IMR-90 (cell line): ENCODE measurements around the gene FOXN3. TPM values are rescaled to one million over a fixed set of nuclear protein-coding genes. Genes with fewer than 3 reads are reported as not detected.
A peak's percentile ranks its signal among the peaks of the same experiment; 100 is the strongest.

Source experiments
- ATAC-seq: fragments of 200-7000 bp; cut with Tn5 transposase; 2 replicates; pipeline ENCODE4 v1.9.1; 2020; ENCODE audit warnings: low read depth, mild to moderate bottlenecking, moderate library complexity
- BruUV-seq: library from RNA; stranded (reverse); fragments of 400-500 nt; replicated peaks from 2 replicates; lab custom pipeline; 2021; lab: Mats Ljungman, UMichigan
- CTCF ChIA-PET: fragments of 300-600 bp; formaldehyde crosslinking; extraction: SDS; loops from one replicate; lab custom pipeline; 2021; ENCODE audit warnings: antibody characterized with exemption; lab: Yijun Ruan, JAX
- POLR2A ChIA-PET: fragments of 300-600 bp; sonication (Branson Sonifier 250); formaldehyde crosslinking; loops from one replicate; lab custom pipeline; 2022; ENCODE audit warnings: antibody characterized with exemption; ENCODE audit not compliant: unreplicated experiment; lab: Charles Lee
- DNase-seq: peaks from one replicate; pipeline ENCODE4 v3.0.0; 2013
- H2AFZ ChIP-seq: replicated peaks from 2 replicates; pipeline ENCODE3; 2013; ENCODE audit warnings: low read length, mild to moderate bottlenecking; ENCODE audit not compliant: poor library complexity
- H2AK5ac ChIP-seq: 2 replicates; pipeline ENCODE4 v1.6.1; 2013; ENCODE audit warnings: low read depth, low read length, inconsistent platforms
- H2AK9ac ChIP-seq: replicated peaks from 2 replicates; pipeline ENCODE3; 2013; ENCODE audit warnings: mild to moderate bottlenecking, low read depth, low read length, moderate library complexity; ENCODE audit not compliant: poor library complexity
- H2BK120ac ChIP-seq: 2 replicates; pipeline ENCODE4 v1.6.1; 2013; ENCODE audit warnings: low read depth, low read length, inconsistent platforms
- H2BK15ac ChIP-seq: 3 replicates; pipeline ENCODE4 v1.6.1; 2013; ENCODE audit warnings: low read depth, low read length, inconsistent platforms
- H2BK20ac ChIP-seq: 2 replicates; pipeline ENCODE4 v1.6.1; 2013; ENCODE audit warnings: low read depth, mild to moderate bottlenecking, inconsistent platforms, low read length, moderate library complexity
- H2BK5ac ChIP-seq: 2 replicates; pipeline ENCODE4 v1.6.1; 2013; ENCODE audit warnings: mild to moderate bottlenecking, low read depth, low read length, inconsistent platforms; ENCODE audit not compliant: poor library complexity, severe bottlenecking
- H3K14ac ChIP-seq: replicated peaks from 2 replicates; pipeline ENCODE4 v1.6.1; 2013; ENCODE audit warnings: low read depth, low read length, inconsistent platforms
- H3K18ac ChIP-seq: 2 replicates; pipeline ENCODE4 v1.6.1; 2013; ENCODE audit warnings: low read depth, low read length, control low read depth
- H3K23ac ChIP-seq: 2 replicates; pipeline ENCODE4 v1.6.1; 2013; ENCODE audit warnings: low read depth, low read length, inconsistent platforms
- H3K27ac ChIP-seq: 2 replicates; pipeline ENCODE4 v1.5.1; 2013; ENCODE audit warnings: mild to moderate bottlenecking, control low read depth, low read length; ENCODE audit not compliant: insufficient read depth
- H3K27me3 ChIP-seq: 2 replicates; pipeline ENCODE4 v1.6.1; 2013; ENCODE audit warnings: low read length; ENCODE audit not compliant: control insufficient read depth, insufficient read depth
- H3K36me3 ChIP-seq: 2 replicates; pipeline ENCODE4 v1.6.1; 2013; ENCODE audit warnings: low read length, mixed read lengths; ENCODE audit not compliant: control insufficient read depth, insufficient read depth
- H3K4ac ChIP-seq: 2 replicates; pipeline ENCODE4 v1.6.1; 2013; ENCODE audit warnings: low read depth, low read length, inconsistent platforms
- H3K4me1 ChIP-seq: 2 replicates; pipeline ENCODE4 v1.6.1; 2013; ENCODE audit warnings: low read length, mixed read lengths; ENCODE audit not compliant: control insufficient read depth, insufficient read depth
- H3K4me2 ChIP-seq: 2 replicates; pipeline ENCODE4 v1.6.1; 2013; ENCODE audit warnings: low read depth, mild to moderate bottlenecking, control low read depth, low read length, moderate library complexity
- H3K4me3 ChIP-seq: 2 replicates; pipeline ENCODE4 v1.5.1; 2013; ENCODE audit warnings: low read depth, mild to moderate bottlenecking, control low read depth, low read length, moderate library complexity; ENCODE audit not compliant: insufficient read depth
- H3K56ac ChIP-seq: 2 replicates; pipeline ENCODE4 v1.6.1; 2013; ENCODE audit warnings: low read length, inconsistent platforms; ENCODE audit not compliant: insufficient read depth; ENCODE audit errors: extremely low read depth
- H3K79me1 ChIP-seq, 2 experiments: 2 replicates each; pipeline ENCODE4 v1.6.1; 2013; ENCODE audit warnings: low read length in 2 of 2, inconsistent platforms in 1 of 2, low read depth in 1 of 2
- H3K9ac ChIP-seq: 2 replicates; pipeline ENCODE4 v1.6.1; 2013; ENCODE audit warnings: low read depth, low read length, control low read depth
- H3K9me1 ChIP-seq: 2 replicates; pipeline ENCODE4 v1.6.1; 2013; ENCODE audit warnings: low read length, inconsistent platforms; ENCODE audit not compliant: insufficient read depth
- H3K9me3 ChIP-seq: 2 replicates; pipeline ENCODE4 v1.6.1; 2013; ENCODE audit warnings: low read length; ENCODE audit not compliant: control insufficient read depth, insufficient read depth
- H4K20me1 ChIP-seq: 2 replicates; pipeline ENCODE4 v1.6.1; 2013; ENCODE audit warnings: low read length, inconsistent platforms; ENCODE audit not compliant: insufficient read depth
- H4K5ac ChIP-seq: 2 replicates; pipeline ENCODE4 v1.6.1; 2013; ENCODE audit warnings: mild to moderate bottlenecking, low read depth, low read length, control low read depth
- H4K8ac ChIP-seq, 2 experiments: 2 replicates each; pipeline ENCODE4 v1.6.1; 2013; ENCODE audit warnings: low read depth in 2 of 2, low read length in 2 of 2, control low read depth in 1 of 2, inconsistent platforms in 1 of 2
- H4K91ac ChIP-seq: 2 replicates; pipeline ENCODE4 v1.6.1; 2013; ENCODE audit warnings: low read depth, low read length, inconsistent platforms; ENCODE audit not compliant: insufficient read depth
- BHLHE40 ChIP-seq: fragments of 150-350 bp; IDR thresholded peaks from 2 replicates; pipeline ENCODE4 v1.6.1; 2016; ENCODE audit warnings: mild to moderate bottlenecking, low read depth, low read length
- CEBPB ChIP-seq: IDR thresholded peaks from 2 replicates; pipeline ENCODE4 v1.6.1; 2012; ENCODE audit warnings: low read depth, low read length, improper control_type of control experiment
- CHD1 ChIP-seq: IDR thresholded peaks from 2 replicates; pipeline ENCODE4 v1.6.1; 2012; ENCODE audit warnings: low read depth, low read length, improper control_type of control experiment
- MAFK ChIP-seq: IDR thresholded peaks from 2 replicates; pipeline ENCODE4 v1.6.1; 2012; ENCODE audit warnings: low read depth, low read length, improper control_type of control experiment
- MAZ ChIP-seq: IDR thresholded peaks from 2 replicates; pipeline ENCODE4 v1.6.1; 2012; ENCODE audit warnings: low read depth, mild to moderate bottlenecking, low read length, improper control_type of control experiment, moderate library complexity, borderline replicate concordance
- NFE2L2 ChIP-seq: fragments of 150-350 bp; IDR thresholded peaks from 2 replicates; pipeline ENCODE4 v1.6.1; 2016; ENCODE audit warnings: low read depth, mild to moderate bottlenecking, low read length
- RAD21 ChIP-seq: IDR thresholded peaks from 2 replicates; pipeline ENCODE4 v1.6.1; 2012; ENCODE audit warnings: low read length, improper control_type of control experiment
- RCOR1 ChIP-seq: IDR thresholded peaks from 2 replicates; pipeline ENCODE4 v1.6.1; 2012; ENCODE audit warnings: mild to moderate bottlenecking, low read length, improper control_type of control experiment; ENCODE audit not compliant: insufficient replicate concordance
- RFX5 ChIP-seq: IDR thresholded peaks from 2 replicates; pipeline ENCODE4 v1.8.0; 2012; ENCODE audit warnings: low read depth, mild to moderate bottlenecking, low read length, moderate library complexity
- SMC3 ChIP-seq: fragments of 150-350 bp; IDR thresholded peaks from 2 replicates; pipeline ENCODE4 v1.6.1; 2016; ENCODE audit warnings: low read depth, mild to moderate bottlenecking, antibody characterized with exemption, low read length, moderate library complexity
- WGBS, 2 experiments: methylation state at CpG; one replicate each; pipeline versions ENCODE4 v1.1.5 to v1.1.7; 2013; ENCODE audit warnings: missing lambda C conversion rate in 2 of 2; ENCODE audit not compliant: insufficient read length in 1 of 2; ENCODE audit errors: extremely low coverage in 2 of 2; 5-methylcytosine and 5-hydroxymethylcytosine counted together
- dilution Hi-C: fragments of 300-500 bp; cut with HindIII; formaldehyde crosslinking; loops from one replicate; pipeline ENCODE4 v1.14.3; 2018; ENCODE audit warnings: low sequenced_read_pairs; ENCODE audit not compliant: unreplicated experiment
- in situ Hi-C: fragments of 300-500 bp; cut with MboI; formaldehyde crosslinking; loops from 3 replicates; pipeline ENCODE4 v1.14.3; 2019; ENCODE audit warnings: low sequenced_read_pairs, inconsistent platforms, mixed read lengths
- intact Hi-C: fragments of 100-400 bp; cut with micrococcal nuclease; formaldehyde crosslinking; loops from 2 replicates; pipeline ENCODE4 v1.10.0; 2022
- polyA plus RNA-seq, 3 experiments: library from polyadenylated mRNA; depleted of rRNA; stranded (reverse); fragments of >200 nt; gene quantifications; 2 replicates each; pipeline ENCODE4 v1.2.3, GENCODE V29; 2012; ENCODE audit warnings: low replicate concordance in 1 of 3
- total RNA-seq: library from RNA; depleted of rRNA; stranded (reverse); fragments of >200 nt; gene quantifications from 2 replicates; pipeline ENCODE4 v1.2.3, GENCODE V29; 2012
- TF ChIP-seq, protein P1 (sequence below): fragments of 150-350 bp; IDR thresholded peaks from 2 replicates; pipeline ENCODE4 v1.6.1; 2017; ENCODE audit warnings: mild to moderate bottlenecking, antibody characterized with exemption, low read length, low read depth

FOXN3 gene
- total and polyA plus RNA-seq, 2 of the 4 experiments (the other 2 are of a cell fraction), result 22.6 to 33.7 TPM

DNA sequence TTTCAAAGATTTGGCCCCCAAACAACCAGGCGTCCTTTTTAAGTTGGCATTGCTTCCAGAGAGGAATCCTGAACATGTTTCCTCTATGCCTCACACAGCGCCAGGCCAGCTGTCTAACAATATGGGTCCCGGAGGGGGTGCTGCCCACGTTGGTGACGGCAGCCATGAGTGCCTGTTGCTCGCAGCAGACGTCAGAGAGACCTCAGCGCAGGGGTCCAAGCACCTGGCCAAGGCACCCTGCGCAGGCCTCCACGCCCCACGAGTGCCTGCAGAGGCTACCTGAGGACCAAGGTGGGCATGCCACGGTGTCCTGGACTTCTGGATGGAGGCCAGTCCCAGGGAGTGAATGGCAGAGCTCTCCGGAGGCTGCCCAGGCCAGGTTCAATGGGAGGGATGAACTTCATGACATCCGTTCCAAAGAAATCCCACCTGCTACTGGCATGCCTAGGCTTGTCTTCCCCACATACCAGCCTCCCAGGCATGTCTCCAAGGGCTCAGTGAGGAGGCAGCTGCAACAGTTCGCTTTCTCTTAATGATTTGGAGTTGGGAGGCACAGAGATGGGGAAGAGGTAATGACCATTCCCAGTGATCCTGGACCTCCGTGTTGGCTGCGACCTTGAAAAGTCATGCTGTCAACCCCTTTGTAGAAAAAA is 11.6 kb upstream of the FOXN3 start:
- ChIA-PET CTCF (no interaction called here), POLR2A (interaction anchor here (0.7 kb wide), 2 partner anchors 45 to 247 kb away, joined by 6 to 7 read pairs; no protein-coding TSS in a partner anchor)
- Histone ChIP-seq H3K9me1 (peaks cover 14% of the 10 kb centered on the region), H3K9me3 (no peaks in the 10 kb centered on the region), H2BK5ac (peak overlapping the region; percentile 93), H2BK20ac (peak overlapping the region; percentile 96), H2AK9ac (peak overlapping the region; percentile 92), H3K18ac (peak overlapping the region; percentile 87), H3K9ac (peak overlapping the region; percentile 57; the same call in 1 of the 2 replicates), H3K36me3 (no peaks in the 10 kb centered on the region), H3K79me1 (peaks cover 11 to 35% of the 10 kb centered on the region in 2 experiments; a peak in 3 of 4 replicates), H3K4ac (peak overlapping the region; percentile 94), H3K23ac (peak overlapping the region; percentile 85), H2AFZ (no peak overlapping the region), H3K4me2 (peak overlapping the region; percentile 68), H3K56ac (peak overlapping the region; percentile 63; the same call in 1 of the 2 replicates), H3K4me3 (no peak overlapping the region), H3K14ac (peak overlapping the region; percentile 92), H3K27me3 (no peaks in the 10 kb centered on the region), H3K27ac (peak overlapping the region; percentile 82; the same call in 1 of the 2 replicates), H4K91ac (peak overlapping the region; percentile 93), H2BK15ac (peak overlapping the region; percentile 78; the same call in 2 of the 3 replicates), H4K5ac (peak overlapping the region; percentile 90), H4K8ac (peak overlapping the region; percentile 84 to 93), H2AK5ac (peak overlapping the region; percentile 48), H3K4me1 (peaks cover 22% of the 10 kb centered on the region), H2BK120ac (peak overlapping the region; percentile 93), H4K20me1 (no peaks in the 10 kb centered on the region)
- WGBS, 2 experiments, result 66% methylated on average over 6 of the region's 17 CpGs; no CpG with 5 or more reads in 1 of the 2 experiments
- no TSS peak for BruUV-seq
- dilution Hi-C loops, result no loop called here
- in situ Hi-C loops, result loop anchor here (10.0 kb wide), 1 partner anchor 186 kb away; no protein-coding TSS in a partner anchor
- DNase-seq, result peak; percentile 22
- TF ChIP-seq RFX5 (no peak), MAZ (no peak), CHD1 (no peak), MAFK (no peak), RAD21 (no peak), CEBPB (no peak), SMC3 (no peak), BHLHE40 (no peak), NFE2L2 (no peak), RCOR1 (no peak)
- TF ChIP-seq, protein P1, sequence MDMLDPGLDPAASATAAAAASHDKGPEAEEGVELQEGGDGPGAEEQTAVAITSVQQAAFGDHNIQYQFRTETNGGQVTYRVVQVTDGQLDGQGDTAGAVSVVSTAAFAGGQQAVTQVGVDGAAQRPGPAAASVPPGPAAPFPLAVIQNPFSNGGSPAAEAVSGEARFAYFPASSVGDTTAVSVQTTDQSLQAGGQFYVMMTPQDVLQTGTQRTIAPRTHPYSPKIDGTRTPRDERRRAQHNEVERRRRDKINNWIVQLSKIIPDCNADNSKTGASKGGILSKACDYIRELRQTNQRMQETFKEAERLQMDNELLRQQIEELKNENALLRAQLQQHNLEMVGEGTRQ, result no peak
- intact Hi-C loops, result loop anchor here (5.0 kb wide), 1 partner anchor 64 kb away; no protein-coding TSS in a partner anchor
- peak; percentile 27 for ATAC-seq
